ENCODE results near the gene CNOT9.

Gene CNOT9

GRCh38 chr2:218577482-218578220 is 9.0 kb downstream of the CNOT9 start:
- no peak overlapping the region for H2AFZ ChIP-seq (ENCODE audit: low read length)
- no peaks in the 10 kb centered on the region for H3K9me3 ChIP-seq (ENCODE audit: low read length)
- no peaks in the 10 kb centered on the region; the same call in 1 of the 2 replicates for H4K20me1 ChIP-seq (ENCODE audit: insufficient read depth, low read length)
- no peak overlapping the region for H3K27ac ChIP-seq (ENCODE audit: low read depth, low read length, poor library complexity, severe bottlenecking)
- no peak overlapping the region for H3K4me3 ChIP-seq (ENCODE audit: low read depth, low read length, poor library complexity, severe bottlenecking)
- no peak for TF ChIP-seq EZH2 (IDR thresholded peaks at IDR 0.05; ENCODE audit: borderline replicate concordance, low read length)
- TF ChIP-seq CTCF (IDR thresholded peaks at IDR 0.05; ENCODE audit: low read length), result no peak
- H3F3A ChIP-seq (ENCODE audit: insufficient read depth, low read length), result no peaks in the 10 kb centered on the region
- no peaks in the 10 kb centered on the region for H3K27me3 ChIP-seq (ENCODE audit: insufficient read depth, low read length)
- H3K4me2 ChIP-seq (ENCODE audit: low read length), result no peak overlapping the region
- no peaks in the 10 kb centered on the region for H3K9me2 ChIP-seq (ENCODE audit: low read depth, low read length)
- no peak overlapping the region for H3K9ac ChIP-seq (ENCODE audit: low read length)
- peaks cover 67% of the 10 kb centered on the region for H3K79me2 ChIP-seq (ENCODE audit: insufficient read depth, low read length)
- no peaks in the 10 kb centered on the region for H3K4me1 ChIP-seq (ENCODE audit: insufficient read depth, low read length, severe bottlenecking)
- H3K36me3 ChIP-seq (ENCODE audit: insufficient read depth, low read length), result peaks cover 59% of the 10 kb centered on the region

GRCh38 chr2:218578272-218578877 is 9.7 kb downstream of the CNOT9 start:
- Histone ChIP-seq H3K9ac (ENCODE audit: low read length) (no peak overlapping the region), H3K79me2 (ENCODE audit: insufficient read depth, low read length) (peaks cover 59% of the 10 kb centered on the region), H3K4me1 (ENCODE audit: insufficient read depth, low read length, severe bottlenecking) (no peaks in the 10 kb centered on the region), H4K20me1 (ENCODE audit: insufficient read depth, low read length) (no peaks in the 10 kb centered on the region; the same call in 1 of the 2 replicates), H3K27me3 (ENCODE audit: insufficient read depth, low read length) (no peaks in the 10 kb centered on the region), H3F3A (ENCODE audit: insufficient read depth, low read length) (no peaks in the 10 kb centered on the region), H3K4me3 (ENCODE audit: low read depth, low read length, poor library complexity, severe bottlenecking) (no peak overlapping the region), H3K27ac (ENCODE audit: low read depth, low read length, poor library complexity, severe bottlenecking) (no peak overlapping the region), H3K36me3 (ENCODE audit: insufficient read depth, low read length) (peaks cover 64% of the 10 kb centered on the region), H3K4me2 (ENCODE audit: low read length) (no peak overlapping the region), H3K9me2 (ENCODE audit: low read depth, low read length) (no peaks in the 10 kb centered on the region), H3K9me3 (ENCODE audit: low read length) (no peaks in the 10 kb centered on the region), H2AFZ (ENCODE audit: low read length) (no peak overlapping the region)
- TF ChIP-seq CTCF (IDR thresholded peaks at IDR 0.05; ENCODE audit: low read length), result no peak
- TF ChIP-seq EZH2 (IDR thresholded peaks at IDR 0.05; ENCODE audit: borderline replicate concordance, low read length), result no peak

- no peak overlapping the region for H3K27ac ChIP-seq (ENCODE audit: low read depth, low read length, poor library complexity, severe bottlenecking)
- H3K36me3 ChIP-seq (ENCODE audit: insufficient read depth, low read length), result peaks cover 72% of the 10 kb centered on the region
These were observed 13.4 kb downstream of the CNOT9 start for GRCh38 chr2:218582076-218582475.

More at GRCh38 chr2:218582076-218582475, 13.4 kb downstream of the CNOT9 start:
- no peak overlapping the region for H2AFZ ChIP-seq (ENCODE audit: low read length)
- H3F3A ChIP-seq (ENCODE audit: insufficient read depth, low read length), result no peaks in the 10 kb centered on the region
- no peaks in the 10 kb centered on the region for H3K27me3 ChIP-seq (ENCODE audit: insufficient read depth, low read length)
- no peak overlapping the region for H3K4me2 ChIP-seq (ENCODE audit: low read length)
- H3K9me3 ChIP-seq (ENCODE audit: low read length), result no peaks in the 10 kb centered on the region
- no peak overlapping the region for H3K9ac ChIP-seq (ENCODE audit: low read length)
- H3K4me1 ChIP-seq (ENCODE audit: insufficient read depth, low read length, severe bottlenecking), result no peaks in the 10 kb centered on the region
- no peaks in the 10 kb centered on the region for H3K9me2 ChIP-seq (ENCODE audit: low read depth, low read length)
- no peaks in the 10 kb centered on the region; the same call in 1 of the 2 replicates for H4K20me1 ChIP-seq (ENCODE audit: insufficient read depth, low read length)
- H3K4me3 ChIP-seq (ENCODE audit: low read depth, low read length, poor library complexity, severe bottlenecking), result no peak overlapping the region
- peaks cover 23% of the 10 kb centered on the region for H3K79me2 ChIP-seq (ENCODE audit: insufficient read depth, low read length)
- TF ChIP-seq CTCF (IDR thresholded peaks at IDR 0.05; ENCODE audit: low read length), result no peak
- no peak for TF ChIP-seq EZH2 (IDR thresholded peaks at IDR 0.05; ENCODE audit: borderline replicate concordance, low read length)

Data from OCI-LY1 (cell line).